Calu3 (cell line): ENCODE measurements around the gene SPACA4. TPM values are rescaled to one million over a fixed set of nuclear protein-coding genes. Genes with fewer than 3 reads are reported as not detected.

Experiments
- BruUV-seq: library from RNA; stranded (reverse); fragments of 400-500 nt; replicated peaks from 2 replicates; lab custom pipeline; 2021; lab: Mats Ljungman, UMichigan
- CTCF ChIA-PET: fragments of 300-600 bp; sonication (Branson Sonifier 250); formaldehyde crosslinking; loops from one replicate; lab custom pipeline; 2022; ENCODE audit warnings: antibody characterized with exemption; lab: Charles Lee
- DNase-seq: peaks from one replicate; pipeline ENCODE4 v3.0.0; 2022
- H3K27ac Mint-ChIP-seq: one replicate; pipeline ENCODE4 v1.8.0; 2022; ENCODE audit warnings: mixed read lengths; ENCODE audit not compliant: unreplicated experiment
- H3K27me3 Mint-ChIP-seq: one replicate; pipeline ENCODE4 v1.8.0; 2022; ENCODE audit warnings: mixed read lengths; ENCODE audit not compliant: unreplicated experiment
- H3K36me3 Mint-ChIP-seq: one replicate; pipeline ENCODE4 v1.8.0; 2022; ENCODE audit warnings: mild to moderate bottlenecking, moderate library complexity, mixed read lengths; ENCODE audit not compliant: insufficient read depth, unreplicated experiment
- H3K4me1 Mint-ChIP-seq: one replicate; pipeline ENCODE4 v1.8.0; 2022; ENCODE audit warnings: mild to moderate bottlenecking, low read depth, mixed read lengths; ENCODE audit not compliant: unreplicated experiment
- H3K4me3 Mint-ChIP-seq: one replicate; pipeline ENCODE4 v1.8.0; 2022; ENCODE audit warnings: mild to moderate bottlenecking, low read depth, moderate library complexity, mixed read lengths; ENCODE audit not compliant: unreplicated experiment
- H3K9me3 Mint-ChIP-seq: one replicate; pipeline ENCODE4 v1.8.0; 2022; ENCODE audit warnings: low read depth, mixed read lengths; ENCODE audit not compliant: unreplicated experiment
- intact Hi-C: fragments of 100-400 bp; cut with micrococcal nuclease; formaldehyde crosslinking; loops from one replicate; pipeline ENCODE4 v1.10.0; 2022; ENCODE audit not compliant: unreplicated experiment
- total RNA-seq: library from RNA; stranded (reverse); gene quantifications from 2 replicates; pipeline ENCODE4 v1.2.3, GENCODE V29; 2022
- TF ChIP-seq, protein P1 (sequence below): fragments of 200-600 bp; IDR thresholded peaks from one replicate; pipeline ENCODE4 v1.8.0; 2022; ENCODE audit warnings: antibody characterized with exemption; ENCODE audit not compliant: unreplicated experiment

Gene SPACA4
- total RNA-seq, 1 experiment from 2014 or later, result not detected

DNA sequence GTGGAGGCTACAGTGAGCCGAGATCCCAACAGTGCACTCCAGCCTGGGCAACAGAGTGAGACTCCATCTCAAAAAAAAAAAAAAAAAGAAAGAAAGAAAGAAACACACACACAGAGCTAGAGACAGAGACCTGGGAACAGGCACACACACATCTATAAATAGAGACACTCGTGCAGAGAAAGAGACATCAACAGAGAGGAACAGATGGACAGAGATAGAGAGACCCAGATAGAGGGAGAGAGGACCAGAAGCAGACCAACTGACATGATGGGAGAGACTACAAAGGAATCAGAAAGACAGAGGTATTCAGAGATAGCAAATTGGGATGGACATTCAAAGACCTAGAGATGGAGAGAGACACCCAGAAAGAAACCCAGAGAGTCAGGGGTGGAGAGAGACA, 41.6 kb downstream of the SPACA4 start:
- TF ChIP-seq, protein P1, sequence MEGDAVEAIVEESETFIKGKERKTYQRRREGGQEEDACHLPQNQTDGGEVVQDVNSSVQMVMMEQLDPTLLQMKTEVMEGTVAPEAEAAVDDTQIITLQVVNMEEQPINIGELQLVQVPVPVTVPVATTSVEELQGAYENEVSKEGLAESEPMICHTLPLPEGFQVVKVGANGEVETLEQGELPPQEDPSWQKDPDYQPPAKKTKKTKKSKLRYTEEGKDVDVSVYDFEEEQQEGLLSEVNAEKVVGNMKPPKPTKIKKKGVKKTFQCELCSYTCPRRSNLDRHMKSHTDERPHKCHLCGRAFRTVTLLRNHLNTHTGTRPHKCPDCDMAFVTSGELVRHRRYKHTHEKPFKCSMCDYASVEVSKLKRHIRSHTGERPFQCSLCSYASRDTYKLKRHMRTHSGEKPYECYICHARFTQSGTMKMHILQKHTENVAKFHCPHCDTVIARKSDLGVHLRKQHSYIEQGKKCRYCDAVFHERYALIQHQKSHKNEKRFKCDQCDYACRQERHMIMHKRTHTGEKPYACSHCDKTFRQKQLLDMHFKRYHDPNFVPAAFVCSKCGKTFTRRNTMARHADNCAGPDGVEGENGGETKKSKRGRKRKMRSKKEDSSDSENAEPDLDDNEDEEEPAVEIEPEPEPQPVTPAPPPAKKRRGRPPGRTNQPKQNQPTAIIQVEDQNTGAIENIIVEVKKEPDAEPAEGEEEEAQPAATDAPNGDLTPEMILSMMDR, result no peak
- intact Hi-C loops, result no loop called here
- H3K27me3 Mint-ChIP-seq, result peaks cover 39% of the 10 kb centered on the region
- H3K4me1 Mint-ChIP-seq, result peaks cover 19% of the 10 kb centered on the region
- no TSS peak for BruUV-seq
- no peak overlapping the region for H3K4me3 Mint-ChIP-seq
- no peaks in the 10 kb centered on the region for H3K9me3 Mint-ChIP-seq
- DNase-seq, result no peak
- CTCF ChIA-PET, result no interaction called here
- peaks cover 6% of the 10 kb centered on the region for H3K36me3 Mint-ChIP-seq
- no peak overlapping the region for H3K27ac Mint-ChIP-seq

DNA sequence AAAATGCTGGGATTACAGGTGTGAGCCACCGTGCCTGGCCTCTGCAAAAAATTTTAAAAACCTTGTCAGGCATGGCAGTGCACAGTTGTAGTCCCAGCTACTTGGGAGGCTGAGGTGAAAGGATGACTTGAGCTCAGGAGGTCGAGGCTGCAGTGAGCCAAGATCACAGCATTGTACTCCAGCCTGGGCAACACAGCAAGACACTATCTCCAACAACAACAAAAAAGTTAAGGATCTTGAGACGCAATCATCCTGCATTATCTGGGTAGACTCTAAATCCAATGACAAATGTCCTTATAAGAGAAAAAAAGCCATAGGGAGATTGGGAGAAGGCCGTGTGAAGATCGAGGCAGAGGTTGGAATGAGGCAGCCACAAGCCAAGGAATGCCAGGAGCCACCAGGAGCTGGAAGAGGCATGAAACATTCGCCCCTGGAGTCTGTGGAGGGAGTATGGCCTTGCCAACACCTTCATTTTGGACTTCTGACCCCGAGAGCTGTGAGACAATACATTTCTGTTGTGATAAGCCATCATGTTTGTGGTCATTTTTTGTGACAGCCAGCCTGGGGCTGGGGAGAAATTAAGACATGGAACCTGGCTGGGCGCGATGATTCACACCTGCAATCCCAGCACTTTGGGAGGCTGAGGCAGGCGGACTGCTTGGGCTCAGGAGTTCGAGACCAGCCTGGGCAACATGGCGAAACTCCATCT, 44.6 kb downstream of the SPACA4 start:
- H3K36me3 Mint-ChIP-seq, result peaks cover 2% of the 10 kb centered on the region
- H3K4me1 Mint-ChIP-seq, result peaks cover 10% of the 10 kb centered on the region
- peaks cover 22% of the 10 kb centered on the region for H3K27me3 Mint-ChIP-seq
- no peaks in the 10 kb centered on the region for H3K9me3 Mint-ChIP-seq
- TF ChIP-seq, protein P1, result no peak
- no peak for DNase-seq
- no peak overlapping the region for H3K27ac Mint-ChIP-seq
- intact Hi-C loops, result no loop called here
- no peak overlapping the region for H3K4me3 Mint-ChIP-seq
- CTCF ChIA-PET, result interaction anchor here (0.7 kb wide), 1 partner anchor 8 kb away, joined by 7 read pairs; no protein-coding TSS in a partner anchor
- BruUV-seq, result no TSS peak

DNA sequence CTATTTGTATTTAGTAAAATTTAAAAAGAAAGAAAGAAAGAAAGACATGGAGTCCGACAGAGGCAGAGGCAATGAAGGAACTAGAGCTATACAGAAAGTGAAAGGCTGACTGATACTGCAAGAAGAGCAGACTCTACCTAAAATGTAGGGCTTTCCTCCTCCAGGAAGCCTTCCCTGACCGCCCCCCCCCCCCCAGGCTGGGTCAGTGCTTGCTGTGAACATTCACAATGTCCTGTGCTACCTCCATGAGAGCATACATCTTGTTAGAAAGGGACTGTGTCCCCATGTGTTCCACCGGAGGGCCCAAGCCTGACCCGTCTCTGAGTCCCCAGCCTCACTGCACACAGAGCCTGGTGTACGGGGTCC, 45.1 kb downstream of the SPACA4 start:
- Mint-ChIP-seq H3K27me3 (peaks cover 17% of the 10 kb centered on the region), H3K36me3 (no peaks in the 10 kb centered on the region), H3K9me3 (no peaks in the 10 kb centered on the region), H3K4me1 (peaks cover 10% of the 10 kb centered on the region), H3K27ac (no peak overlapping the region), H3K4me3 (no peak overlapping the region)
- no TSS peak for BruUV-seq
- CTCF ChIA-PET, result interaction anchor here (0.7 kb wide), 1 partner anchor 8 kb away, joined by 7 read pairs; no protein-coding TSS in a partner anchor
- TF ChIP-seq, protein P1, result no peak
- intact Hi-C loops, result no loop called here
- DNase-seq, result no peak

GRCh38 chr19:48654299-48655059, 47.9 kb downstream of the SPACA4 start:
- DNase-seq, result no peak
- TF ChIP-seq, protein P1, result no peak
- CTCF ChIA-PET, result interaction anchor here (0.6 to 1.1 kb wide), 2 partner anchors 12 to 23 kb away, joined by 4 to 8 read pairs; no protein-coding TSS in a partner anchor
- Mint-ChIP-seq H3K27me3 (no peaks in the 10 kb centered on the region), H3K4me1 (peaks cover 9% of the 10 kb centered on the region), H3K9me3 (no peaks in the 10 kb centered on the region), H3K27ac (no peak overlapping the region), H3K4me3 (no peak overlapping the region), H3K36me3 (no peaks in the 10 kb centered on the region)
- no TSS peak for BruUV-seq
- intact Hi-C loops, result no loop called here
